Left ventricle myocardium inferior (tissue), 1 donor: Measurements from ENCODE around the gene APLF. TPM values are rescaled to one million over a fixed set of nuclear protein-coding genes. Genes with fewer than 3 reads are reported as not detected.

Source experiments
- DNase-seq: peaks from one replicate; pipeline ENCODE4 v3.0.0-alpha.2; 2020
- H3K27ac ChIP-seq: fragments of 200-600 bp; replicated peaks from 2 replicates; pipeline ENCODE4 v1.8.0; 2021
- H3K27me3 ChIP-seq: fragments of 200-600 bp; 2 replicates; pipeline ENCODE4 v1.8.0; 2021; ENCODE audit warnings: low read depth
- H3K36me3 ChIP-seq: fragments of 200-600 bp; 2 replicates; pipeline ENCODE4 v1.8.0; 2021
- H3K4me1 ChIP-seq: fragments of 200-600 bp; 2 replicates; pipeline ENCODE4 v1.8.0; 2021
- H3K4me3 ChIP-seq: fragments of 200-600 bp; 2 replicates; pipeline ENCODE4 v1.8.0; 2021; ENCODE audit warnings: mild to moderate bottlenecking, moderate library complexity
- H3K9me3 ChIP-seq: fragments of 200-600 bp; replicated peaks from 2 replicates; pipeline ENCODE4 v1.8.0; 2021
- intact Hi-C: fragments of 100-400 bp; cut with micrococcal nuclease; formaldehyde crosslinking; loops from one replicate; pipeline ENCODE4 v1.11.0; 2022
- total RNA-seq: library from RNA; stranded (reverse); fragmentation: NEBNext Ultra II Directional; extraction: Animal tissue kit (Norgen Biotek cat#: 25700); gene quantifications from one replicate; pipeline ENCODE4 v1.2.1, GENCODE V29; 2021
- TF ChIP-seq, protein P1 (sequence below): fragments of 200-600 bp; IDR thresholded peaks from 2 replicates; pipeline ENCODE4 v1.8.0; 2021; ENCODE audit warnings: antibody characterized with exemption, mild to moderate bottlenecking, borderline replicate concordance
- donor health status: DM: no; HTN: yes; CAD: no; lungs with severe emphysema.

Gene APLF
- total RNA-seq, 1 donor from 2014 or later: 4.8 TPM

DNA sequence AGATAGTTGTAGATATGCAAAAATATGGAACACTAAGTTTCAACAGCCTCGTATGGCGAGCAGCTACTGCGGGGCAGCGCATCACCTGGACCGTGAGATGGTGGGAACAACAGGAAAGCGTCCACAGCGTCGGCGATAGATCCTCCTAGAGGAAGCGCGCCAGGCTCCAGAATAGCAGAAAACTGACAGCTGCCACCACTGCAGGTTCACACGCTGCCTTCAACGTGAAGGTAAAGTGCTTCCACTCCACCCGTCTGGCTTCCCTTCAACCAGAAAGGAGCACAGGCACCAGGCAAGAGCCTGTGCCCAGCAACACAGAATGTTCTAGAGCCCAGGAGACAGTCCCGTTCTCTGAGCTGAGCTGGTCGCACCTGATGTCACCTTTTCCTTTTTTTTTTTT lies 20.3 kb upstream of the APLF start:
- H3K9me3 ChIP-seq: peaks cover 26% of the 10 kb centered on the region
- no peak overlapping the region for H3K4me3 ChIP-seq
- DNase-seq: no peak
- no peaks in the 10 kb centered on the region for H3K4me1 ChIP-seq
- no peaks in the 10 kb centered on the region for H3K27me3 ChIP-seq
- TF ChIP-seq, protein P1, sequence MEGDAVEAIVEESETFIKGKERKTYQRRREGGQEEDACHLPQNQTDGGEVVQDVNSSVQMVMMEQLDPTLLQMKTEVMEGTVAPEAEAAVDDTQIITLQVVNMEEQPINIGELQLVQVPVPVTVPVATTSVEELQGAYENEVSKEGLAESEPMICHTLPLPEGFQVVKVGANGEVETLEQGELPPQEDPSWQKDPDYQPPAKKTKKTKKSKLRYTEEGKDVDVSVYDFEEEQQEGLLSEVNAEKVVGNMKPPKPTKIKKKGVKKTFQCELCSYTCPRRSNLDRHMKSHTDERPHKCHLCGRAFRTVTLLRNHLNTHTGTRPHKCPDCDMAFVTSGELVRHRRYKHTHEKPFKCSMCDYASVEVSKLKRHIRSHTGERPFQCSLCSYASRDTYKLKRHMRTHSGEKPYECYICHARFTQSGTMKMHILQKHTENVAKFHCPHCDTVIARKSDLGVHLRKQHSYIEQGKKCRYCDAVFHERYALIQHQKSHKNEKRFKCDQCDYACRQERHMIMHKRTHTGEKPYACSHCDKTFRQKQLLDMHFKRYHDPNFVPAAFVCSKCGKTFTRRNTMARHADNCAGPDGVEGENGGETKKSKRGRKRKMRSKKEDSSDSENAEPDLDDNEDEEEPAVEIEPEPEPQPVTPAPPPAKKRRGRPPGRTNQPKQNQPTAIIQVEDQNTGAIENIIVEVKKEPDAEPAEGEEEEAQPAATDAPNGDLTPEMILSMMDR: no peak
- intact Hi-C loops: loop anchor here (10.0 kb wide), 1 partner anchor 322 kb away; no protein-coding TSS in a partner anchor
- no peak overlapping the region for H3K27ac ChIP-seq
- H3K36me3 ChIP-seq: no peaks in the 10 kb centered on the region

DNA sequence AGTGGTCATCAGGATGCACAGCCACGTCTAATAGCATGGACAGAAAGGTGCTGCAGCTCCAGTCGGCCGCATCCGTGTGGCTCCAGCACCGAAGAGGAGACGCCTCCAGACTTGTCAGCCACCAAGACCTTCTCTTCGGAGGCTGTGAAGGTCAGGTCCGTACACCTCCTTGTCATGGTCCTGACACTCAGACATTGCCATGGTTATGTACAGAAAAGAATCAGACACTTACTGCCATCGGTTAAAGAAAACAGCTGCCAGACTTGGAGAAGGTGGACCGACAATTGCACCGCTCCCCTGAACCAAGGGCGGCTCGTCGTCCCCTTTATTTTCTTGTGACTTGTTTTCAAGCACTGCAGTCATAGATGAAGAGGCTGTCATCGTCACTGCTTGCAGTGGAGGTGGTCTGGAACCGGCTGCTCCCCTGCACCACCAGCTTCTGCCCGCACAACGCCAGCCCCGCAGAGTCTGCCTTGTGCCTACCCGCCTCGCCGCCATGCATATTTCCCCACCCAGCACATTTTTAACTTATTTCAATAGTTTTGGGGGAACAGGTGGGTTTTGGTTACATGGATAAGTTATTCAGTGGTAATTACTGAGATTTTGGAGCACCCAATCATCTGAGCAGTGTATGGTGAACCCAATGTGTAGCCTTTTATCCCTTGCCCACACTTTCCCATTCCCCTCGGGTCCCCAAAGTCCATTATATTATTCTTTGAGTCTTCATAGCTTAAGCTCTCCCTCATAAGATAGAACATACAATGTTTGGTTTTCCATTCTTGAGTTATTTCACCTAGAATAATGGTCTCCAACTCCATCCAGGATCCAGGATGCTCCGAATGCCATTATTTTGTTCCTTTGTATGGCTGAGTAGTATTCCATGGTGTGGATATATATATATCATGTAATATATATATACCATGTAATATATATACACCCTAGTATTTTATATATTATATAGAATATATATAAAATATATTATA lies 18.4 kb upstream of the APLF start:
- no peak for DNase-seq

DNA sequence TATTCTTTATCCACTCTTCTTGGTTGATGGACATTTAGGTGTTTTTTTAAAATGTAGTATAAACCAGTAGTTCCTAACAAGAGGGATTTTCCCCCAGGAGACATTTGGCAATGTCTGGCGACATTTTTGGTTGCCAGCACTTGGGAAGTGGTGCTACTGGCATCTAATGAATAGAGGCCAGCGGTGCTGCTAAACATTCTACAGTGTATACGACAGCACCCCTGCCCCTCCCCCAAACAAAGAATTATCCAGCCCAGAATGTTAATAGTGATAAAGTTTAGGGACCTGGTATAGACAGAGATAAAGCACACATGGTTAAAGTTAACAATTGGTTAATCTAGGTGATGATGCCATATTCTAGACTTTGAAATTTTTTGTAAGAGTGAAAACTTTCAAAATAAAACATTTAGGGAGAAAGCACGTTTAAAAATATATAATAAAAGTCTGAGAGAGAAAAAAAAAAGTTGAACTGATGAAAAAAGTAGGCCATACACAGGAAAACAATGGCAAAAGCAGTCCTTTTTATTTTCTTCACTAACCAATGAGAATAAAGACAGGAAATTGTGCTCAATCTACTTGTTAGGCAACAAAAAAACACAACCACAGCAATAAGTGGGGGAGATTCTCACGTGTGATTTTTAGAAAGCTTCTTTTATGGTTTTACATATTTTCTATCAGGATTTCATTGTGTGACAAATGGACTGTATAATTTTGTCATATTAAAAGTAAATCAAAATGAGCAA lies 15.1 kb upstream of the APLF start:
- no peak overlapping the region for H3K4me3 ChIP-seq
- no peak overlapping the region for H3K27ac ChIP-seq
- TF ChIP-seq, protein P1: no peak
- H3K27me3 ChIP-seq: no peaks in the 10 kb centered on the region
- H3K9me3 ChIP-seq: peaks cover 21% of the 10 kb centered on the region
- H3K36me3 ChIP-seq: no peaks in the 10 kb centered on the region
- intact Hi-C loops: no loop called here
- no peaks in the 10 kb centered on the region for H3K4me1 ChIP-seq
- DNase-seq: no peak

More for the DNA sequence above, 18.4 kb upstream of the APLF start:
- Histone ChIP-seq H3K27ac (no peak overlapping the region), H3K4me1 (no peaks in the 10 kb centered on the region), H3K27me3 (no peaks in the 10 kb centered on the region), H3K9me3 (peaks cover 26% of the 10 kb centered on the region), H3K36me3 (no peaks in the 10 kb centered on the region), H3K4me3 (no peak overlapping the region)
- TF ChIP-seq, protein P1: no peak
- intact Hi-C loops: loop anchor here (10.0 kb wide), 1 partner anchor 324 kb away; no protein-coding TSS in a partner anchor

DNA sequence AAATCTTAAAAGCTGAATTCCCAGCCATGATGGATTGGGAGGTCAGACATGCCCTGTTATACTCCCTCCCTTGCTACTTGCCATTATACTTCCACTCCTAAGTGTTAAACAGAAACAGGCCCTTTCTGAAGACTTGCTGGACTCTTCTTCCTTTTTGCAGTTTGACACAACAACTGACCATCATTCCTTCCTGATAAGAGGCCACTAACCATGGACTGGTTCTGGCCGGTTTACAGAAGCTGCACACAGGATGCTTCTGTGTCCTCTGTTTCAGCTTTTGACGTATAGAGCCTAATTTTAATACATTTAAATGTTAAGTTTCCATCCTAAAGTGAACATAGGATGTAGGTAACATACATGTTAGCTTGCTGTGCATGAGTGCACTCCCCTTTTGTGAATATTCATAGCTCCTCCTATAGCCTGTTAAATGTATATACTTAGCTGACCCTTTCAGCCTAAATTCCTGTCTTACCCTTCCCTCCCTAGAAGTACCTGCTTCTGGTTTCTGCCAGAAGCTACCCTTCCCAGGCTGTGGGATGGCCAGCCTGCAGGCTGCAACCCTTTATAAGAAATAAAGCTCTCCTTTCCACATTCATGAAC lies 13.5 kb upstream of the APLF start:
- no peaks in the 10 kb centered on the region for H3K4me1 ChIP-seq
- DNase-seq: no peak
- H3K27me3 ChIP-seq: no peaks in the 10 kb centered on the region
- no peak overlapping the region for H3K4me3 ChIP-seq
- H3K27ac ChIP-seq: no peak overlapping the region
- intact Hi-C loops: no loop called here
- TF ChIP-seq, protein P1: no peak
- H3K9me3 ChIP-seq: peaks cover 6% of the 10 kb centered on the region
- no peaks in the 10 kb centered on the region for H3K36me3 ChIP-seq

DNA sequence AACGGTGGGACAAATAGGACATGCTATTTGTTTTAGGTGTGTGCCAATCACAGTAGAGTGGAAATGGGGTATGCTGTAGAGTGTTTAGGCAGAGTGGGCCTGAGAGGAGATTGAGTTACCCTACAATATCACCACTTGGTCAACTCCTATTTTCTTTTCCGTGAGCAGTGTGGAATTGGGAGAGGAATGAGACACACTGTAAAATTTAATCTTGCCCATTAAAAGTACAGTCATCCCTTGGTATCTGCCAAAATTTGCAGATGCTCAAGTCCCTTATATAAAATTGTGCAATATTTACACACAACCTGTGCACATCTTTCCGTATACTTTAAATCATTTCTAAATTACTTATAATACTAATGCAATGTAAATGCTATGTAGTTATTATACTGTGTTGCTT lies 12.7 kb upstream of the APLF start:
- intact Hi-C loops: no loop called here
- Histone ChIP-seq H3K4me3 (no peak overlapping the region), H3K27ac (no peak overlapping the region), H3K9me3 (no peaks in the 10 kb centered on the region), H3K27me3 (no peaks in the 10 kb centered on the region), H3K36me3 (no peaks in the 10 kb centered on the region), H3K4me1 (no peaks in the 10 kb centered on the region)
- DNase-seq: no peak
- TF ChIP-seq, protein P1: no peak
